GM12872 (cell line): ENCODE measurements around the gene CDYL.

Experiments
- CTCF ChIP-seq: IDR thresholded peaks from 3 replicates; pipeline ENCODE4 v1.5.1; 2011; ENCODE audit warnings: low read depth, mild to moderate bottlenecking, low read length, moderate library complexity; ENCODE audit not compliant: insufficient read depth

The CDYL gene

GRCh38 chr6:4732691-4733315 lies 43.4 kb upstream of the CDYL start:
- no peak for TF ChIP-seq CTCF

GRCh38 chr6:4736371-4736873 lies 39.8 kb upstream of the CDYL start:
- TF ChIP-seq CTCF: no peak

- TF ChIP-seq CTCF: no peak
Measured at GRCh38 chr6:4740032-4740431, 36.2 kb upstream of the CDYL start.

DNA sequence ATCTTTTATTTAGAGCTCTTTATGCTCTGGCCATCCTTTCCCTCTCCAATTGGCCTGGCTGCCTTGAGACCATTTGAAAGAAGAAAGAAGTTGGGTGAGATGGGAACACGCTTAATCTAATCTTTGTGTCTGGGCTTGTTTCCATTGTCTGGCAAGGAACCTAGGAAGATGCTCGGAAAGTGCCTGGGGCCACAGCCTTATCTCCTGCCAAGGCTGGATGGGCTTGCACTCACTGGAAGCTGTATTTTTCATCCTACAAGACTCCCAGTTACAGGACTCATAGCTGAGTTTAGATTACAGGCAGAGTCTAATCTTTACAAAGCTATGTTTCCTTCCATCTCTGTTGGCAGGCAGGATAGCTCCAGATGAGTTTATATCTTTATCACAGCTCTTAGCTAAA lies 33.1 kb upstream of the CDYL start:
- TF ChIP-seq CTCF: no peak

- TF ChIP-seq CTCF: no peak
Measured at GRCh38 chr6:4743926-4744325, 32.3 kb upstream of the CDYL start.

GRCh38 chr6:4747588-4747987 lies 28.6 kb upstream of the CDYL start:
- TF ChIP-seq CTCF: no peak

DNA sequence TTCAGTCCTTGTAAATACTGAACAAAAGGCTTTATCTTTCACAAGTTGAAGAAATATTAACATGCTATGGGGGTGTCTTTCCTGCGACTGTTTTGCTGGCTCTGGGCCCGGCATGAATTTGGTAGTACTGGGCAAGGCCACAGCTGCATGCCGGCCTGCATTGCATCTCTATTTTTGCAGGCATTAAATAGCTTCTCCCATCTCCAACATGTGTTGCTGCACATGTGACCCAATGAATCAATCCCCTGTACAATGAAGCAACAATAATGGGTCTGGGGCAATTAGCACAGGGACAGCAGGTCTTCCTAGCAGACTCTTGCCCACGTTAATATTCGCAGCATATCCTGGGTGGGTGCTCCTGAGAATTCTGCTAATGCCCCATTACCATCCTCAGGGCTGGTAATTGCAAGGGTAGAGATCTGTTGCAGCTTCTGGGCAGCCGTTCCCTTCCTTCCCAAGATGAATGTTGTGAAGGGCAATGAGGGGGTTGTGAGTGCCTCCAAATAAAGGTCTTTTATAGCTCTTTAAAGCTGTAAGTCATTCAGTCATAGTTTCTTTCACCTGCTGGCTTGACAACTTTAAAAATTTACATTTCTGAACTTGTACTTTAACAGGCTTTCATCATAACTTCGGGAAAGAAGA lies 24.3 kb upstream of the CDYL start:
- no peak for TF ChIP-seq CTCF
